ENCODE measurements around the gene OR5A2.
"Not testable (repeated sequence)": the region's sequence is repeated elsewhere in the genome, so short reads cannot be mapped to it uniquely, and the experiment has no call there.

Gene OR5A2

DNA sequence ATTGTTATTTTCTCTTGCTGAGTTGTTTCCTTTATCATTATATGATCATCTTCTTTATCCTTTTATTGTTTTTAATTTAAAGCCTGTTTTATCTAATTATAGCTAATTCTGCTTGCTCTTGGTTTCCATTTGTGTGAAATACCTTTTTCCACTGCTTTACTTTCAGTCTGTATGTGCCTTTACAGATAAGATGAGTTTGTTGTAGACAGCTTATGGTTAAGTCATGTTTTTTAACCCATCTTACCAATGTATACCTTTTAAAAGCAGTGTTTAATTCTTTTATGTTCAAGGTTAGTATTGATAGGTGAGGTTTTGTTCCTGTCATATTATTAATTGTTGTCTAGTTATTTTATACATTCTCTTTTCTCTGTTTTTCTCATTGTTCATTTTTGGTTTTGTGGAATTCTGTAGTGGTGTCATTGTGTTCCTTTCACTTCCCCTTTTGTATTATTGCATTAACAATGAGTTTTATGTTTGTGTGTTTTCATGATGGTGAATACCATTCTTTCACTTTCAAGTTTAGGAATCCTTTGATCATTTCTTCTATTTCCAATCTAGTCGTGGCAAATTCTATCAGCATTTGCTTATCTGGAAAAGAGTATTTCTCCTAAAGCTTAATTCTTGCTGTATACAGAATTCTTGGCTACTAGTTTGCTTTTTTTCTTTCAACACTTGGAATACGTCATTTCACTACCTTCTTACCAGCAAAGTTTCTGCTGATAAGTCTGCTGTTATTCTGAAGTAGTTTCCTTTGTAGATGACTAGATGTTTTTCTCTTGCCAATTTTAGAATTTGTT lies 45.8 kb downstream of the OR5A2 start:
- no peak for DNase-seq

DNA sequence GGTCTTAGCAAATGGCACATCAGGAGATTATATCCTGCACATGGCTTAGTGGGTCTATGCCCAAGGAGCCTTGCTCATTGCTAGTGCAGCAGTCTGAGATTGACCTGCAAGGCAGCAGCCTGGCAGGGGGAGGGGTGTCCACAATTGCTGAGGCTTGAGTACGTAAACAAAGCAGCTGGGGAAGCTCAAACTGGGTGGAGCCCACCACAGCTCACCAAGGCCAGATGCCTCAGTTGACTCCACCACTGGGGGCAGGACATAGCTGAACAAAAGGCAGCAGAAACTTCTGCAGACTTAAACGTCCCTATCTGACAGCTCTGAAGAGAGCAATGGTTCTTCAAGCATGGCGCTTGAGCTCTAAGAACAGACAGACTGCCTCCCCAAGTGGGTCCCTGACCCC lies 53.9 kb downstream of the OR5A2 start:
- not testable (repeated sequence) for DNase-seq

DNA sequence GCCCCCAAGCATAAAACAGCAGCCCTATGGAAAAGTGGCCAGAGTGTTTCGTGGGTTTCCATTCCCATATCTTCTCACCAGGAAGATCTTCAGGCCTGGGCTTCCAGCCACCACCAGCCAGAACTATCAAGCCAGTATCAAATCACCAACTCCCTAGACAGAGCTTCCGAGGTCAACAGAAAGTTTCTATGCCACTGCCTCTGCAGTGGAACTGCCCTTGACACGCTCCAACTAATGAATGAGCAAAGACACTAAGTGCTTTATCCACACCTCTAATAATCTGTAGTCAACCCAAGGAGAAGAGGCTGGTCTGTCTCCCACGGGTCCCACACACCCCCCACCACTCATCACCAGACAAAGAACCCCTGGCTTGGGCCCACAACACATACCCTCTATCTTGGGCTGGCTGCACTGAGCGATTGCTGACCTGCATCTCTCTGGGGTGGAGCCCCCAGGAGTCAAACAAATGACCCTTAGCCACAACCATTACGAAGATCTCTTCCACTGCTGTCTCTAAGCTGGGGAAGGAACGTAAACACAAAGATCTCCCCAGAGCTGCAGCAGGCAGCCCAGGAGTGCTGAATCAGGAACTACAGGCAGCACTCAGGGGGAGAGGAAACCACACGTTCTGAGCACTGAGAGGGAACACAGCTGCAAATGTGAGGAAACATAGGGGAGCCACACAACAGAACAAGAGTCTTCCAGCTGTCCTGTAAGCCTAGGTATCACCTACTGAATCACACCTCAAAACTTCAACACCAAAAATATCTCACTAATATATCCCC lies 57.8 kb downstream of the OR5A2 start:
- DNase-seq = no peak
